ENCODE results near the gene GMIP.
"Not testable (repeated sequence)": the region's sequence is repeated elsewhere in the genome, so short reads cannot be mapped to it uniquely, and the experiment has no call there.

The GMIP gene

GRCh38 chr19:19602713-19603324 lies 40.6 kb downstream of the GMIP start:
- DNase-seq (ENCODE audit: low read depth), result no peak
- TF ChIP-seq CTCF (conservative IDR thresholded peaks at IDR 0.05; ENCODE audit: low read depth, low read length), result no peak
- no peak overlapping the region for H3K4me3 ChIP-seq (ENCODE audit: low read depth, low read length)

- no peak for TF ChIP-seq CTCF (conservative IDR thresholded peaks at IDR 0.05; ENCODE audit: low read depth, low read length)
- H3K4me3 ChIP-seq (ENCODE audit: low read depth, low read length), result no peak overlapping the region
- no peak for DNase-seq (ENCODE audit: low read depth)
These were observed 41.2 kb downstream of the GMIP start for GRCh38 chr19:19602136-19602712.

GRCh38 chr19:19600793-19601330 lies 42.6 kb downstream of the GMIP start:
- no peak overlapping the region for H3K4me3 ChIP-seq (ENCODE audit: low read depth, low read length)
- no peak for TF ChIP-seq CTCF (conservative IDR thresholded peaks at IDR 0.05; ENCODE audit: low read depth, low read length)
- DNase-seq (ENCODE audit: low read depth), result no peak

- not testable (repeated sequence) for H3K4me3 ChIP-seq (ENCODE audit: low read depth, low read length); DNase-seq (ENCODE audit: low read depth)
These were observed 44.6 kb downstream of the GMIP start for GRCh38 chr19:19598728-19599451.

GRCh38 chr19:19597809-19598306 lies 45.6 kb downstream of the GMIP start:
- TF ChIP-seq CTCF (conservative IDR thresholded peaks at IDR 0.05; ENCODE audit: low read depth, low read length), result no peak
- DNase-seq (ENCODE audit: low read depth), result peak; percentile 22
- no peak overlapping the region for H3K4me3 ChIP-seq (ENCODE audit: low read depth, low read length)

GRCh38 chr19:19595171-19595701 lies 48.2 kb downstream of the GMIP start:
- DNase-seq (ENCODE audit: low read depth), result peak; percentile 86
- H3K4me3 ChIP-seq (ENCODE audit: low read depth, low read length), result no peak overlapping the region
- peak; percentile 19 for TF ChIP-seq CTCF (conservative IDR thresholded peaks at IDR 0.05; ENCODE audit: low read depth, low read length)

GRCh38 chr19:19594381-19594780 lies 49.1 kb downstream of the GMIP start:
- peak; percentile 17 for DNase-seq (ENCODE audit: low read depth)
- no peak overlapping the region for H3K4me3 ChIP-seq (ENCODE audit: low read depth, low read length)
- TF ChIP-seq CTCF (conservative IDR thresholded peaks at IDR 0.05; ENCODE audit: low read depth, low read length), result no peak
